Loucy (cell line): ENCODE data around the gene CHEK2.

ENCODE experiments used
- H2AFZ ChIP-seq: fragments of 200-600 bp; sonication (generic); 2 replicates; pipeline ENCODE4 v1.6.0; 2016; ENCODE audit warnings: antibody characterized with exemption, mild to moderate bottlenecking, low read length, moderate library complexity
- H3F3A ChIP-seq: fragments of 200-600 bp; 2 replicates; pipeline ENCODE4 v1.6.0; 2016; ENCODE audit warnings: antibody characterized with exemption, low read depth, mild to moderate bottlenecking
- H3K27me3 ChIP-seq: fragments of 200-600 bp; sonication (generic); 2 replicates; pipeline ENCODE4 v1.6.1; 2014; ENCODE audit warnings: low read length, mild to moderate bottlenecking; ENCODE audit not compliant: insufficient read depth, poor library complexity, severe bottlenecking
- H3K36me3 ChIP-seq: fragments of 200-600 bp; sonication (generic); 2 replicates; pipeline ENCODE4 v1.6.1; 2016; ENCODE audit warnings: low read length; ENCODE audit not compliant: insufficient read depth
- H3K4me1 ChIP-seq: fragments of 200-600 bp; sonication (generic); 2 replicates; pipeline ENCODE4 v1.5.1; 2014; ENCODE audit warnings: low read length, mild to moderate bottlenecking; ENCODE audit not compliant: insufficient read depth, poor library complexity, severe bottlenecking
- H3K4me2 ChIP-seq: fragments of 200-600 bp; sonication (generic); 2 replicates; pipeline ENCODE4 v1.6.0; 2014; ENCODE audit warnings: antibody characterized with exemption, low read length, low read depth, mild to moderate bottlenecking; ENCODE audit not compliant: poor library complexity, severe bottlenecking
- H3K4me3 ChIP-seq: fragments of 200-600 bp; sonication (generic); 2 replicates; pipeline ENCODE4 v1.5.1; 2014; ENCODE audit warnings: low read length, mild to moderate bottlenecking, mixed read lengths; ENCODE audit not compliant: poor library complexity, severe bottlenecking
- H3K79me2 ChIP-seq: fragments of 200-600 bp; sonication (generic); 2 replicates; pipeline ENCODE4 v1.6.1; 2014; ENCODE audit warnings: low read length; ENCODE audit not compliant: insufficient read depth
- H3K9ac ChIP-seq: fragments of 200-600 bp; sonication (generic); 2 replicates; pipeline ENCODE4 v1.6.0; 2014; ENCODE audit warnings: mild to moderate bottlenecking, low read depth, low read length, moderate library complexity; ENCODE audit not compliant: poor library complexity, severe bottlenecking
- H3K9me2 ChIP-seq: fragments of 200-600 bp; sonication (generic); replicated peaks from 2 replicates; pipeline ENCODE4 v1.6.1; 2016; ENCODE audit warnings: low read depth, low read length, mixed read lengths
- H3K9me3 ChIP-seq: fragments of 200-600 bp; sonication (generic); 2 replicates; pipeline ENCODE4 v1.6.1; 2014; ENCODE audit warnings: mild to moderate bottlenecking, antibody characterized with exemption, low read length, low read depth; ENCODE audit not compliant: insufficient read depth
- H4K20me1 ChIP-seq: fragments of 200-600 bp; sonication (generic); 2 replicates; pipeline ENCODE4 v1.6.0; 2014; ENCODE audit warnings: antibody characterized with exemption, low read length, mild to moderate bottlenecking; ENCODE audit not compliant: insufficient read depth, poor library complexity, severe bottlenecking
- EZH2phosphoT487 ChIP-seq: fragments of 200-600 bp; IDR thresholded peaks from 2 replicates; pipeline ENCODE4 v1.6.1; 2018; ENCODE audit warnings: antibody characterized with exemption, mild to moderate bottlenecking, moderate library complexity, borderline replicate concordance
- TF ChIP-seq, protein P1 (sequence below): fragments of 200-600 bp; sonication (generic); conservative IDR thresholded peaks from 2 replicates; pipeline ENCODE4 v1.5.1; 2014; ENCODE audit warnings: mild to moderate bottlenecking, antibody characterized with exemption, low read length

CHEK2 gene

DNA sequence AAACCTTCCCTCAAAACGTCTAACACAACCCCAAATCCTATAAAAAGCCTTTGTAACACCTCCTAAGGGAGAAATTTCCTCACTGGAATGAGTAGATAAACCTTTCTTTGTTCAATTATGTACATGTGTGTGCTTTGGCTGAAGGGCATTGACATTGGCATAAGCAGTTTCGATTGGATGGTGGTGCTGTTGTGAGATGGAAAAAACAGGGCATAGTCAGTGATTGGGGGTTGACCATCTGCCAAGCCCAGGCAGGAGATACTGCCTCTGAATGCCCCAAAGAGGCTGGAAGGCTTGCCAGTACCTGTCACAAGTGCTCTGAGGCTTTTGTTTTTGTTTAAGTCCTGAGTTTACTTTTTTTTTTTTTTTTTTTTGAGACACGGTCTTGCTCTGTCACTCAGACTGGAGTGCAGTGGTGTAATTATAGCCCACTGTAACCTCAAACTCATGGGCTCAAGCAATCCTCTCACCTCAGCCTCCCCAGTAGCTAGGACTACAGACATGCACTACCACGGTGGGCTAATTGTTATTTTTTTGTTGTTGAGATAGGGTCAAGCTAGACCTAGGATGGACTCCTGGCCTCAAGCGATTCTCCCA lies 29.7 kb upstream of the CHEK2 start:
- TF ChIP-seq EZH2phosphoT487 = no peak
- TF ChIP-seq, protein P1, sequence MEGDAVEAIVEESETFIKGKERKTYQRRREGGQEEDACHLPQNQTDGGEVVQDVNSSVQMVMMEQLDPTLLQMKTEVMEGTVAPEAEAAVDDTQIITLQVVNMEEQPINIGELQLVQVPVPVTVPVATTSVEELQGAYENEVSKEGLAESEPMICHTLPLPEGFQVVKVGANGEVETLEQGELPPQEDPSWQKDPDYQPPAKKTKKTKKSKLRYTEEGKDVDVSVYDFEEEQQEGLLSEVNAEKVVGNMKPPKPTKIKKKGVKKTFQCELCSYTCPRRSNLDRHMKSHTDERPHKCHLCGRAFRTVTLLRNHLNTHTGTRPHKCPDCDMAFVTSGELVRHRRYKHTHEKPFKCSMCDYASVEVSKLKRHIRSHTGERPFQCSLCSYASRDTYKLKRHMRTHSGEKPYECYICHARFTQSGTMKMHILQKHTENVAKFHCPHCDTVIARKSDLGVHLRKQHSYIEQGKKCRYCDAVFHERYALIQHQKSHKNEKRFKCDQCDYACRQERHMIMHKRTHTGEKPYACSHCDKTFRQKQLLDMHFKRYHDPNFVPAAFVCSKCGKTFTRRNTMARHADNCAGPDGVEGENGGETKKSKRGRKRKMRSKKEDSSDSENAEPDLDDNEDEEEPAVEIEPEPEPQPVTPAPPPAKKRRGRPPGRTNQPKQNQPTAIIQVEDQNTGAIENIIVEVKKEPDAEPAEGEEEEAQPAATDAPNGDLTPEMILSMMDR = no peak
- no peaks in the 10 kb centered on the region for H3K9me3 ChIP-seq
- H3K9me2 ChIP-seq = no peaks in the 10 kb centered on the region
- no peaks in the 10 kb centered on the region for H3K27me3 ChIP-seq
- no peak overlapping the region for H2AFZ ChIP-seq
- no peaks in the 10 kb centered on the region for H3F3A ChIP-seq
- no peak overlapping the region for H3K9ac ChIP-seq
- peaks cover 34% of the 10 kb centered on the region for H3K79me2 ChIP-seq
- peaks cover 14% of the 10 kb centered on the region for H3K4me1 ChIP-seq
- no peak overlapping the region for H3K4me3 ChIP-seq
- H3K4me2 ChIP-seq = no peak overlapping the region
- H4K20me1 ChIP-seq = peaks cover 15% of the 10 kb centered on the region
- H3K36me3 ChIP-seq = no peaks in the 10 kb centered on the region

DNA sequence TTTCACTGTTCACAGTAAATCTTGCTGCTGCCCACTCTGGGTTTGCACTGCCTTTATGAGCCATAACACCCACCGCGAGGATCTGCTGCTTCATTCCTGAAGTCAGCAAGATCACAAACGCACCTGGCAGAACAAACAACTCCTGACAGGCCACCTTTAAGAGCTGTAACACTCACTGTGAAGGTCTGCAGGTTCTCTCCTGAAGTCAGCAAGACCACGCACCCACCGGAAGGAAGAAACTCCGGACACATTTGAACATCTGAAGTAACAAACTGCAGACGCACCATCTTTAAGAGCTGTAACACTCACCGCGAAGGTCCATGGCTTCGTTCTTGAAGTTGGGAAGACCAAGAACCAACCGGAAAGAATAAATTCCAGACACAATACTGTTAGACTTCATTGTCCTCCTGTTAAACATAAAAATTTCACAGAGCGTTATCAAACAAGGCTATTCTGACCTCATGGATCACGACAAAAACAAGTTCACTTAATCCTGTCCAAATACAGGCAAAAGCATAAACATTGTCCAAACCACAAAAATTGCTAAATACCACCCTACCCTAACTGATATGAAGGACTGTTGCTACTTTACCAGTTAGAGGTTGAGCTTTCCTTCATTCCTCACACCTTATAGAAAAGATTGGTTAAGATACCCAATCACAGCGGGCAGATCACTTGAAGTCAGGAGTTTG lies 27.9 kb upstream of the CHEK2 start:
- TF ChIP-seq EZH2phosphoT487 = no peak
- TF ChIP-seq, protein P1 = no peak
- H3K79me2 ChIP-seq = peaks cover 16% of the 10 kb centered on the region
- no peak overlapping the region for H2AFZ ChIP-seq

DNA sequence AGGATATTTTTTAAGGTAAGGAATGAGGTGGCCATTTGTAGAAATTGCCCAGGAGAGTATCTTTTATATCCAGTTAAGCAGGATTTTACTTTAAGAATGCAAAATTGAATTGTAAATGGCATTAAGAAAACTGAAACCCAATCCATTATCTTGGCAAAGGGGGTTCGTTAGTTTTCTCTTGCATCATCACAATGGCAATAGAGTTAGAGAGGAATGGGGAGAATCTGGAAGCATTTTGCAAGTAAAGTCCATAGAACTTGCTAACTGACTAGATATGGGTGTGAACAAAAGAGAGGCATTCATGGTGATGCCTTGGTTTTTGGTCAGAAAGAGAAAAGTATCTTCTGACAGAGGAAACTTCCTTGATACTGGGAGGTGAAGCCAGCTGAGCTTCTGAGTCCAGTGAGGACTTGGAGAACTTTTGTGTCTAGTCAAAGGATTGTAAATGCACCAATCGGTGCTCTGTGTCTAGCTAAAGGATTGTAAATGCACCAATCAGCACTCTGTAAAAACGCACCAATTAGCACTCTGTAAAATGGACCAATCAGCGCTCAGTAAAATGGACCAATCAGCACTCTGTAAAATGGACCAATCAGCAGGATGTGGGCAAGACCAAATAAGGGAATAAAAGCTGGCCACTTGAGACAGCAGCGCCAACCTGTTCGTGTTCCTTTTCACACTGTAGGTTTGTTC lies 27.2 kb upstream of the CHEK2 start:
- Histone ChIP-seq H3K36me3 (no peaks in the 10 kb centered on the region), H3K79me2 (peaks cover 9% of the 10 kb centered on the region), H3K9me3 (no peaks in the 10 kb centered on the region), H3K4me1 (peaks cover 3% of the 10 kb centered on the region), H3K9me2 (no peaks in the 10 kb centered on the region), H4K20me1 (peaks cover 7% of the 10 kb centered on the region), H3F3A (no peaks in the 10 kb centered on the region), H2AFZ (no peak overlapping the region), H3K9ac (no peak overlapping the region), H3K4me2 (no peak overlapping the region), H3K4me3 (no peak overlapping the region), H3K27me3 (no peaks in the 10 kb centered on the region)
- TF ChIP-seq, protein P1 = no peak
- TF ChIP-seq EZH2phosphoT487 = no peak

More for the DNA sequence above, 27.9 kb upstream of the CHEK2 start:
- Histone ChIP-seq H3K9ac (no peak overlapping the region), H3K9me3 (no peaks in the 10 kb centered on the region), H3K4me2 (no peak overlapping the region), H4K20me1 (peaks cover 14% of the 10 kb centered on the region), H3K27me3 (no peaks in the 10 kb centered on the region), H3K4me1 (peaks cover 7% of the 10 kb centered on the region), H3K4me3 (no peak overlapping the region), H3K9me2 (no peaks in the 10 kb centered on the region), H3K36me3 (no peaks in the 10 kb centered on the region), H3F3A (no peaks in the 10 kb centered on the region)
